Measurements from ENCODE around the gene RNF125. TPM values are rescaled to one million over a fixed set of nuclear protein-coding genes. Genes with fewer than 3 reads are reported as not detected.

The RNF125 gene
- 1.6 and 1.9 TPM in 2 replicates for total RNA-seq (2013; cell fraction: nucleolus; rRNA removed)
- total RNA-seq (2014; rRNA removed) (2.7 and 3.5 TPM in 2 replicates), total RNA-seq (2014; rRNA removed; fragmentation: Illumina TruSeq; extraction: Trizol) (3.6 and 3.7 TPM in 2 replicates), total RNA-seq (2021) (3.9 and 4.1 TPM in 2 replicates), polyA plus RNA-seq (2011; rRNA removed) (0.87 and 1.3 TPM in 2 replicates), polyA plus RNA-seq (2014; fragmentation: Illumina TruSeq; extraction: Trizol) (3.3 and 6.6 TPM in 2 replicates), polyA plus RNA-seq (2014; fragmentation: Nextera tagmentation; extraction: Ambion mirVana) (1 to 10 TPM in 1 of 2 experiments, under 1 TPM in 1; 0.79 to 1.3 TPM), polyA plus RNA-seq (2014; rRNA removed) (2.3 and 2.8 TPM in 2 replicates), polyA plus RNA-seq (2016; fragmentation: Nextera tagmentation; extraction: Ambion mirVana) (1 to 10 TPM; 3.1 to 3.4 TPM), polyA minus RNA-seq (2011; rRNA and poly(A)+ RNA removed) (0.57 and 0.95 TPM in 2 replicates), Bru-seq, nascent RNA (percentile 38 among the genes with signal in this experiment), BruChase-seq, experiment 1, labeled RNA remaining after a 6-hour chase (percentile 47 among the genes with signal in this experiment), BruChase-seq, experiment 2, labeled RNA remaining after a 2-hour chase (percentile 59 among the genes with signal in this experiment)
- polyA plus RNA-seq (2011; ENCODE audit: low read depth), result 0.64 TPM
- 0.45 and 0.54 TPM in 2 replicates for polyA plus RNA-seq (2011; cell fraction: cytosol; rRNA removed)
- 0.25 and 0.30 TPM in 2 replicates for polyA plus RNA-seq (2011; cell fraction: nucleus; rRNA removed)
- polyA plus RNA-seq (2012), result 0.89 and 0.98 TPM in 2 replicates
- polyA minus RNA-seq (2011; cell fraction: cytosol; rRNA and poly(A)+ RNA removed), result 0.13 and 0.21 TPM in 2 replicates
- 0.12 and 0.19 TPM in 2 replicates for polyA minus RNA-seq (2011; cell fraction: nucleus; rRNA and poly(A)+ RNA removed)
- long read RNA-seq, experiment 1, result 0 reads
- long read RNA-seq, experiment 2, full-length matches to known transcripts, result 1 of 3 reads
- long read RNA-seq, experiment 2, partial matches to known transcripts, result 0 of 3 reads
- long read RNA-seq, experiment 2, other reads (novel, unspliced or antisense), result 2 of 3 reads

DNA sequence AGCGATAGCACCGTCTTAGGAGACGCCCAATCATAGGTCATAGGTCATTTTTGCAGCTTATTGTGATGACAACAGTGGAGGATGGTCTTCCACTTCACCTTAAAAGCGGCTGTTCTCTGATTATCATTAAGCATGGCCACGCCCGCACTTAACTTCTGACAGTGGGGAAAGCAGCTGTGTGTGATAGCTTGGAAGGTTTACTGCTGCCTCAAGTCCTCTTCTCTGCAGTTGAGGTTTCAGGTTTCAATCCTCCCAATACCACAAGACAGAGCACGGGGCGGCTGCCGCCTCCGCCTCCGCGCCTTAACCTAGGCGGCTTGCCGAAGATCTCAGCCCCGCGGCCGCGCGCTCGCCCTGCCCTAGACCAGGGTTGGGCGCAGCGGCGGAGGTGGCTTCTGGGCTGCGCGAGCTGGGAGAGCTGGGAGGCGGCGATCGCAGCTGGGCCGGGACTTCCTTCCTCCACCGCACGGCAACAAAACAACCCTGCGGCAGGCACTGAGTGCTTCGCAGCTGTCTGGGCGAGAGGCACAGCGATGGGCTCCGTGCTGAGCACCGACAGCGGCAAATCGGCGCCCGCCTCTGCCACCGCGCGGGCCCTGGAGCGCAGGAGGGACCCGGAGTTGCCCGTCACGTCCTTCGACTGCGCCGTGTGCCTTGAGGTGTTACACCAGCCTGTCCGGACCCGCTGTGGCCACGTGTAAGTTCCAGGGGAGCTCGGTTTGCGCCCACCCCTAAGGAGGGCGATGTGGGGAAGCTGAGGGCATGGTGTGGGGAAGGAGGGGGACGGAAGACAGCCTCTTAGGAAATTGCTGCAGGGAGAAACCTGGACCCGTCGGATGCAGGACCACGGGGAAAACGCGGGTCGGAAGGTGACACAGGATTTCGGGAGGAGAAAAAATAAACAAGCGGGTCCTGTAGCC is at the start of gene RNF125:
TSS of gene RNF125 (plus strand) at position 495 of the 920 bp plus-strand sequence. CDS start at position 534, 39 bp downstream.
- DNase-seq (ENCODE audit: low read depth, low spot score) (peak; percentile 69), ATAC-seq (peak; percentile 92), FAIRE-seq (peak; percentile 87)
- intact Hi-C loops (cut with micrococcal nuclease; ENCODE audit: unreplicated experiment), result loop anchor here (2.0 kb wide), 2 partner anchors 28 to 74 kb away; no protein-coding TSS in a partner anchor
- Histone ChIP-seq H2AFZ (ENCODE audit: control insufficient read depth, low read depth, low read length) (peak within 1 kb of the TSS; percentile 88), H3K9ac (ENCODE audit: control insufficient read depth, insufficient read depth, low read length) (peak within 1 kb of the TSS; percentile 74), H3K27ac (ENCODE audit: control insufficient read depth, insufficient read depth) (peak within 1 kb of the TSS; percentile 59), H3K36me3 (ENCODE audit: control insufficient read depth in 2 of 2, insufficient read depth in 2 of 2, low read length in 1 of 2) (no peaks in the 10 kb centered on the region), H4K20me1 (ENCODE audit: control insufficient read depth, insufficient read depth) (no peaks in the 10 kb centered on the region), H3K4me2 (ENCODE audit: control insufficient read depth, insufficient read depth) (peak within 1 kb of the TSS; percentile 100), H3K4me3 (peak within 1 kb of the TSS; percentile 87), H3K79me2 (ENCODE audit: control insufficient read depth, insufficient read depth, low read length) (no peaks in the 10 kb centered on the region; the same call in 1 of the 2 replicates), H3K9me3 (replicated peaks; ENCODE audit: control insufficient read depth, insufficient read depth, low read length) (no peaks in the 10 kb centered on the region), H3K27me3 (replicated peaks in 1 of 2; ENCODE audit: control insufficient read depth in 2 of 2, insufficient read depth in 2 of 2, low read length in 1 of 2) (no peaks in the 10 kb centered on the region), H3K4me1 (ENCODE audit: control insufficient read depth, insufficient read depth, low read length) (peaks cover 10% of the 10 kb centered on the region)
- ChIA-PET CTCF (interaction anchor here (0.9 to 1.3 kb wide), 2 partner anchors 41 to 53 kb away, joined by 3 read pairs; no protein-coding TSS in a partner anchor), POLR2A (interaction anchor here (1.1 kb wide), 1 partner anchor 72 kb away, joined by 3 read pairs; no protein-coding TSS in a partner anchor), RAD21 (ENCODE audit: unreplicated experiment) (no interaction called here), SMC1A (ENCODE audit: uncharacterized antibody, unreplicated experiment) (interaction anchor here (1.0 kb wide), 1 partner anchor 77 kb away, joined by 3 read pairs; no protein-coding TSS in a partner anchor)
- 1% methylated on average over 66 of the region's 66 CpGs for WGBS (ENCODE audit: insufficient coverage, insufficient replicate concordance, low lambda C conversion rate, missing lambda C conversion rate)
- no TSS peak for BruUV-seq (replicated peaks)
- in situ Hi-C loops (cut with MboI), result no loop called here
- TF ChIP-seq YY1 (IDR thresholded peaks at IDR 0.05; ENCODE audit: low read depth, low read length), result 0 out of 2 replicates have a peak, but pooled peaks have one; percentile 7
- TF ChIP-seq TARDBP (IDR thresholded peaks at IDR 0.05; ENCODE audit: borderline replicate concordance), result peak; percentile 61
- peak; percentile 45 for TF ChIP-seq TCF3 (IDR thresholded peaks at IDR 0.05; ENCODE audit: borderline replicate concordance, insufficient read depth, low read depth, low read length)
- TF ChIP-seq, protein P1, sequence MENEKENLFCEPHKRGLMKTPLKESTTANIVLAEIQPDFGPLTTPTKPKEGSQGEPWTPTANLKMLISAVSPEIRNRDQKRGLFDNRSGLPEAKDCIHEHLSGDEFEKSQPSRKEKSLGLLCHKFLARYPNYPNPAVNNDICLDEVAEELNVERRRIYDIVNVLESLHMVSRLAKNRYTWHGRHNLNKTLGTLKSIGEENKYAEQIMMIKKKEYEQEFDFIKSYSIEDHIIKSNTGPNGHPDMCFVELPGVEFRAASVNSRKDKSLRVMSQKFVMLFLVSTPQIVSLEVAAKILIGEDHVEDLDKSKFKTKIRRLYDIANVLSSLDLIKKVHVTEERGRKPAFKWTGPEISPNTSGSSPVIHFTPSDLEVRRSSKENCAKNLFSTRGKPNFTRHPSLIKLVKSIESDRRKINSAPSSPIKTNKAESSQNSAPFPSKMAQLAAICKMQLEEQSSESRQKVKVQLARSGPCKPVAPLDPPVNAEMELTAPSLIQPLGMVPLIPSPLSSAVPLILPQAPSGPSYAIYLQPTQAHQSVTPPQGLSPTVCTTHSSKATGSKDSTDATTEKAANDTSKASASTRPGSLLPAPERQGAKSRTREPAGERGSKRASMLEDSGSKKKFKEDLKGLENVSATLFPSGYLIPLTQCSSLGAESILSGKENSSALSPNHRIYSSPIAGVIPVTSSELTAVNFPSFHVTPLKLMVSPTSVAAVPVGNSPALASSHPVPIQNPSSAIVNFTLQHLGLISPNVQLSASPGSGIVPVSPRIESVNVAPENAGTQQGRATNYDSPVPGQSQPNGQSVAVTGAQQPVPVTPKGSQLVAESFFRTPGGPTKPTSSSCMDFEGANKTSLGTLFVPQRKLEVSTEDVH (IDR thresholded peaks at IDR 0.05; ENCODE audit: low read depth, partially characterized antibody), result no peak
- TF ChIP-seq ETV6 (conservative IDR thresholded peaks at IDR 0.05 in 1 of 2, IDR thresholded peaks at IDR 0.05 in 1 of 2; ENCODE audit: borderline replicate concordance in 1 of 2, low read depth in 1 of 2), result no peak
- TF ChIP-seq NR2C1 (IDR thresholded peaks at IDR 0.05), result peak; percentile 57
- TF ChIP-seq RB1 (IDR thresholded peaks at IDR 0.05; ENCODE audit: borderline replicate concordance), result no peak; the same call in 1 of the 2 replicates
- TF ChIP-seq, protein P2, sequence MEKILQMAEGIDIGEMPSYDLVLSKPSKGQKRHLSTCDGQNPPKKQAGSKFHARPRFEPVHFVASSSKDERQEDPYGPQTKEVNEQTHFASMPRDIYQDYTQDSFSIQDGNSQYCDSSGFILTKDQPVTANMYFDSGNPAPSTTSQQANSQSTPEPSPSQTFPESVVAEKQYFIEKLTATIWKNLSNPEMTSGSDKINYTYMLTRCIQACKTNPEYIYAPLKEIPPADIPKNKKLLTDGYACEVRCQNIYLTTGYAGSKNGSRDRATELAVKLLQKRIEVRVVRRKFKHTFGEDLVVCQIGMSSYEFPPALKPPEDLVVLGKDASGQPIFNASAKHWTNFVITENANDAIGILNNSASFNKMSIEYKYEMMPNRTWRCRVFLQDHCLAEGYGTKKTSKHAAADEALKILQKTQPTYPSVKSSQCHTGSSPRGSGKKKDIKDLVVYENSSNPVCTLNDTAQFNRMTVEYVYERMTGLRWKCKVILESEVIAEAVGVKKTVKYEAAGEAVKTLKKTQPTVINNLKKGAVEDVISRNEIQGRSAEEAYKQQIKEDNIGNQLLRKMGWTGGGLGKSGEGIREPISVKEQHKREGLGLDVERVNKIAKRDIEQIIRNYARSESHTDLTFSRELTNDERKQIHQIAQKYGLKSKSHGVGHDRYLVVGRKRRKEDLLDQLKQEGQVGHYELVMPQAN (conservative IDR thresholded peaks at IDR 0.05), result no peak
- peak; percentile 42; the same call in 1 of the 2 replicates for TF ChIP-seq TCF12 (IDR thresholded peaks at IDR 0.05; ENCODE audit: low read depth, low read length)
- TF ChIP-seq POLR2AphosphoS2 (IDR thresholded peaks at IDR 0.05; ENCODE audit: low read depth, low read length), result no peak
- no peak for TF ChIP-seq ZNF384 (IDR thresholded peaks at IDR 0.05; ENCODE audit: borderline replicate concordance, low read depth, low read length)
- TF ChIP-seq ZSCAN29 (IDR thresholded peaks at IDR 0.05), result no peak
- no peak for TF ChIP-seq SIX5 (IDR thresholded peaks at IDR 0.05; ENCODE audit: low read depth, low read length, severe bottlenecking)

Measured in GM12878 (cell line).